Measurements from ENCODE around the gene DCLK1. TPM values are rescaled to one million over a fixed set of nuclear protein-coding genes. Genes with fewer than 3 reads are reported as not detected.

Gene DCLK1
- total RNA-seq, 1 experiment from 2014 or later, result 3.1 TPM

- no peak for DNase-seq (ENCODE audit: low read depth)
Measured at GRCh38 chr13:35763782-35764123, 367.4 kb downstream of the DCLK1 start.

- DNase-seq (ENCODE audit: low read depth), result no peak
Measured at GRCh38 chr13:35763060-35763781, 368.0 kb downstream of the DCLK1 start.

GRCh38 chr13:35761440-35762252, 369.5 kb downstream of the DCLK1 start:
- no peak for DNase-seq (ENCODE audit: low read depth)

GRCh38 chr13:35760735-35761281, 370.4 kb downstream of the DCLK1 start:
- no peak for DNase-seq (ENCODE audit: low read depth)

DNA sequence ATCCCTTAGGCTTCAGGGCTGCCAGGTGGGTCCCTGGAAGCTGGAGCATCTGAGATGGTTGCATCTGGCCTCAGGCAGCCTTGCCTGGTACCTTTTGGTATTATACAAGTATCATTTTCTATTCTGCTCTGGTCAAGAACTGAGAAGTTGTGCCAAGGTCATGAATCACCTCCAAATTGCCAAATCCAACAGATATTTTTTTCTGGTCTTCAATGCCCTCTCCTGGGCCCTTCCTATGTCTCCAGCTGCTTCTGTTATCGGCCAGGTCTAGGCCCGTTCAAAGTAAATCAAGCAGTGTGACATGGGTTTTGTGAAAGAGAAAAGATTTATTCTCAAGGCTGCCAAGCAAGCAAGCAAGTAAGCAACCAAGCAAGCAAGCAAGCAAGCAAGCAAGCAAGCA, 383.6 kb downstream of the DCLK1 start:
- no peak for DNase-seq (ENCODE audit: low read depth)

GRCh38 chr13:35744566-35745178, 386.5 kb downstream of the DCLK1 start:
- DNase-seq (ENCODE audit: low read depth), result no peak

GRCh38 chr13:35744144-35744543, 387.0 kb downstream of the DCLK1 start:
- DNase-seq (ENCODE audit: low read depth), result no peak

DNA sequence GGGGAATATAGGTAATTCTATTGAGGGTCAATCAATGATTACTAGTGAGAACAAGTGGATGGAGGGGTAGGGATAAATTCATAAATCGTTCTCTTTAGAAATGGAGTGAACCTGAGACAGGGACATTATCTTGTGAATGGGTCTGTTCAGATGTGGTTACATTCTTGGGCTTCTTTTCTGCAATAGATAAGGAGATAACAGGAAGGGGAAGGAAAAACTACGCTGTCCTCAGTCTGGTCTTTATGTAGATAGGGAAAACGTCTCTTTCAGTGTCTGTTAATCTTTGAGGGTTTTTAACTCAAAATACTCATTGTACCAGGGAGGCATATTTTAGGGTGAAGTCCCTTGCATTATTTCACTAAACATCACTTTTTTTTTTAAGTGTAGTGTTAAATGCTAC, 388.0 kb downstream of the DCLK1 start:
- DNase-seq (ENCODE audit: low read depth), result no peak

DNA sequence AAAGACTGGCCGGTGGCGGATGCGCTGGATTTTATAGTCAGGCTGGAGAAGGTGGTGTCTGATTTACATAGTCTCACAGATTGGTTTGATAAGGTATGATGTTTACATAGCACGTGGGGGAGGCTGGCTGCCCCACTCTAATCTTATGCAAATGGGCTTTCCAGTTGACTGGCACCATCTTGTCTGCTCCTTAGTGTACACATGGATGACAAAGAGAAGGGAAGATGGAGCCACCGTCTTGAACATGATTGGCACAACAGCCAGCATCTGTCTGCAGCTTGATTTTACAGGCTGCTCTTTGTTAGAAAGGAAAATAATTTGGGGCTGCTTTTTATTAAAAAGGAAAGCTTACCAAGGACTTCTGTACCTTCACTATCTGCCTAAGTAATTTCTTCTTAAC, 389.5 kb downstream of the DCLK1 start:
- no peak for DNase-seq (ENCODE audit: low read depth)

GRCh38 chr13:35736876-35737275, 394.3 kb downstream of the DCLK1 start:
- DNase-seq (ENCODE audit: low read depth), result no peak

DNA sequence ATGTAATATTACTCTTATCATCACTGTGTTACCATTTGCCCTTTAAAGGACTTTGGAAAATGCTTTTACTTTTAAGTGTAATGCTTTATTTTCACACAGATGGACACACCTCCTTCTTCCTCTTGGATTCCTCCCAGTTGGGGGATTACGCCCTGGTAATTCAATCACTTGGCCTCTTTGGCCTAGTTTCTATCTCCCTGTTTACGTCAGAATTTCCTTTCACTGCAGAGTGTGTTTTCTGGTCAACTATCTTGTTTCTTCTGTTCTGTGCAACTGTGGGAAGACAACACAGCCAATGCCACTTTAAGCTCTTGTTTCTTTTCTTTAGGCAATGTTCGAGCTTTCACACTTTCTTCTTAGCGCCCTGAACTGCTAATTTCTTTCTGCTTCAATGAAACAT, 397.4 kb downstream of the DCLK1 start:
- no peak for DNase-seq (ENCODE audit: low read depth)

GRCh38 chr13:35732565-35732964, 398.6 kb downstream of the DCLK1 start:
- no peak for DNase-seq (ENCODE audit: low read depth)

- DNase-seq (ENCODE audit: low read depth), result no peak
Measured at GRCh38 chr13:35731471-35731870, 399.7 kb downstream of the DCLK1 start.

DNA sequence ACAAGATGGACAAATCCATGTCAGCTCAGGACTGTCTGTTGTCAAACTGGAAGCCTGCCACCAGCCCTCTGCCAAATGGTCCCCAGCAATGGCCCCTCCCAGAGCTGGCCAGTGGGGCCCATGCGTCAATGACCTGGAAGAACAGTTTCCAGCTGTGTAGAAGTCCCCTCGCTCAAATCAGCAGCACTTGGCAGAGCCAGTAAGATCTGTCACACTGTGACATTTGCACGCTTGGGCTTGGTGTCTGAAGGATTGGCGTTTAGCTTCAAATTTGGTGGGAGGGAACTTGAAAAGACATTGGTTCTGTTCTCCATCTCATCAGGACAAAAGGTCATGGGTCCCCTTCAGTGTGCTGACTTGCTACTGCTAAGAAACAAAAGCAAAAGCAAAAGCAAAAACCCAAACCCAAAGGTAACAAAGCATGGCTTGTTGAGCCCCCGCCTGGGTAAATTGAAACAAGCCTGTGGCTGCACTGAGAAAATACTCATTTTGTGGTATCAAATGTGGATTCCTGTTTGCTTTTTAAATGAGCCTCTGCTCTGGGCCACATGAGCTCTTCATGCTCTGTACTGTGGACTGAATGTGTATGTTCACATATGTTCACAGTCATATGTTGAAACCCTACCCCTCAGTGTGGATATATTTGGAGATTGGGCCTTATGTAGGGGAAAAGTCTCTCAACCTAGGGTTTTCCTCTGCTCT, 401.1 kb downstream of the DCLK1 start:
- DNase-seq (ENCODE audit: low read depth), result no peak

DNA sequence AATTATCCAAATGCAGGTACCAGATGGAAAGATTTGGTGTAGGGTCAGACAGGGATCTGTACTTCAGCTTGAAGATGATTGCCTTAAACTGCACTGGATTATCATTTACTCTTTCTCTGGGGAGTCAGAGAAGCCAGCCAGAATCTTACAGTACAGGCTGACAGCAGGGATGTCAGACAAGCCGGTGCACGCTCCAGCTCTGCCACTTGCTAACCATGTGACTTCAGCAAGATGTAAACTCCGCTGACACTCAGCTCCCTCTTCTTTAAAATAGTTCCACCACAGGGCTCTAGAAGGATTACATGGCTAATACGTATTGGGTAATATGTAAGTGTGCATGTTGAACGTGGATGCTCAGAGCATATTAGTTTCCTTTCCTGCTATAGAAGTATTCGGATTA, 403.3 kb downstream of the DCLK1 start:
- no peak for DNase-seq (ENCODE audit: low read depth)

GRCh38 chr13:35724446-35724845, 406.7 kb downstream of the DCLK1 start:
- DNase-seq (ENCODE audit: low read depth), result no peak

DNA sequence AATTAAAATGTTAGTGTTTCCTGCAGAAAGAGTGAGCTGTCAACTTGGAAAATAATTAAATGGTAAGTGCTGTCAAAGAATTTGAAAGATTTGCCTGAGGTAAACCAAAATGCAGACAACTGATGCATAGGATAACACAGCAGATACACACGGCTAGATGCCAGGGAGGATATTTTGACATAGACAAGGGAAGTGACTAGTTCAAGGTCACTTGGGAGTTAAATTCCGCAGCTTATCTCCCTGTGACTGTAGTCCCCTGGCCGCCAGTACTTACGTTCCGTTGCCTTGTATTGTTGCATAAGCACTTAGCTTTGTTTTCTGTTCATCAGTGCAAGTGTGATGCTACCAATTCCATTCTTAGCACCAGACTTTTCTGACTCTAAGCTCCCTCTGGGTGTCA, 407.4 kb downstream of the DCLK1 start:
- no peak for DNase-seq (ENCODE audit: low read depth)

DNA sequence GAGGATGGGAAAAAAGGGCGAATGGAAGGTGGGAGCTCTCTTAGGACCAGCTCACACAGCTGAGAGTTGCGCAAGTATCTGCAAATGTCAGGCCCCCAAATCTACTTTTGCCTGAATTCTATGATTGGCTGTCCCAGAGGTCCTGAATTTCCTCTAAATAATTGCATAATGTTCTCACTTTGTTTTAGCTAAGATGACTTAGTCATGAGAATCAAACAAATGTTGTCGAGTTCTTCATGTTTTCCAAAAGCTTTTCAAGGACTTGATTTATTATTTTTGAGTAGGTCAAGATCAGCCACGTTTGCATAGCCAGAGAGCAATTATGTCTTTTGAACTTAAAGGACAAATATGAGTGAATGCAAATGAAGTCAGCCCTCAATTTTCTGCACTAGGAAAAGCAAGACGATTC, 408.1 kb downstream of the DCLK1 start:
- no peak for DNase-seq (ENCODE audit: low read depth)

DNA sequence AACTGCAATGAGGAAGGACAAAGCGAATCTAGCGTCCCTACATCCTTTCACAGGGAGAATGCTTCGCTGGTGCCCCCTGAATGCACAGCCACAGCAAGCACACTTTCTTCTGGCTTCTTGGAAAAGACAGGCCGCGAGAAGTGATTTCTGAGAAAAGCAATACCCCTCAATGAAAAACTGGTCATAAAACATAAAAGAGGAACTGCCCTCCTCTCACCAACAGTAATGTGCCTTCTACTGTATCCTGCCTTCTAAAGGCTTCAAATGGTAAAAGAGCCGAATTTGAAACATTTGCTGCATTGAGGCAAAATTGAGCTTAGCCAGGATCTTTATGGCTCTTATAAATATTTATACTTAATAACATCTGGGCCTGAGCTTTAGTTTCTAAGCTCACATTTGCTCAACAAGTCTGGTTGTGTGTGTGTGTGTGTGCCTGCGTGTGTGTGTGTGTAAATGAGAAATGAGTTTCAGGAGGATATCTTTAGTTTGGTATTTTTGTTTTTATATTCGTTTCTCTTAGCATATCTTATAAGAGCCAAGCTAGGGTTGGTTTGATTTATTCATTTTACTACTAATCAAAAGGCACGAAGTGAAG, 408.6 kb downstream of the DCLK1 start:
- no peak for DNase-seq (ENCODE audit: low read depth)

GRCh38 chr13:35720690-35721554, 410.3 kb downstream of the DCLK1 start:
- peak; percentile 31 for DNase-seq (ENCODE audit: low read depth)
